Type B pancreatic cell (in vitro differentiated cells): ENCODE measurements around the gene DCHS1. TPM values are rescaled to one million over a fixed set of nuclear protein-coding genes. Genes with fewer than 3 reads are reported as not detected.

Source experiments
- DNase-seq: peaks from one replicate; pipeline ENCODE4 v3.0.0; 2021; ENCODE audit warnings: mixed read lengths; ENCODE audit not compliant: unreplicated experiment; ENCODE audit errors: extremely low spot score
- H3K27ac Mint-ChIP-seq: 2 replicates; pipeline ENCODE4 v1.8.0; 2021; ENCODE audit warnings: mild to moderate bottlenecking, mixed read lengths
- H3K27me3 Mint-ChIP-seq: 2 replicates; pipeline ENCODE4 v1.8.0; 2021; ENCODE audit warnings: mixed read lengths
- H3K36me3 Mint-ChIP-seq: 2 replicates; pipeline ENCODE4 v1.8.0; 2021; ENCODE audit warnings: mixed read lengths
- H3K4me1 Mint-ChIP-seq: one replicate; pipeline ENCODE4 v1.8.0; 2021; ENCODE audit warnings: mixed read lengths; ENCODE audit not compliant: unreplicated experiment
- H3K4me3 Mint-ChIP-seq: 2 replicates; pipeline ENCODE4 v1.8.0; 2021; ENCODE audit warnings: mild to moderate bottlenecking, mixed read lengths
- H3K9me3 Mint-ChIP-seq: 2 replicates; pipeline ENCODE4 v1.8.0; 2021; ENCODE audit warnings: mixed read lengths
- CTCF ChIP-seq: fragments of 200-600 bp; sonication (generic); conservative IDR thresholded peaks from 2 replicates; pipeline ENCODE4 v1.5.0; 2021; ENCODE audit warnings: antibody characterized with exemption, mild to moderate bottlenecking
- total RNA-seq: library from RNA; stranded (reverse); gene quantifications from 2 replicates; pipeline ENCODE4 v1.2.1, GENCODE V29; 2021; ENCODE audit warnings: low replicate concordance

DCHS1 gene
- total RNA-seq, 1 donor from 2014 or later: 54.9 TPM

GRCh38 chr11:6682936-6683861, 27.6 kb upstream of the DCHS1 start, which contains the start of gene MRPL17:
MRPL17 (minus strand) TSS chr11:6683340; CDS start chr11:6683296, 44 bp downstream.
- peaks cover 15% of the 10 kb centered on the region for H3K36me3 Mint-ChIP-seq
- no peaks in the 10 kb centered on the region for H3K9me3 Mint-ChIP-seq
- peaks cover 4% of the 10 kb centered on the region for H3K27me3 Mint-ChIP-seq
- H3K27ac Mint-ChIP-seq: peak within 1 kb of the TSS; percentile 87
- peak within 1 kb of the TSS; percentile 99 for H3K4me3 Mint-ChIP-seq
- DNase-seq: peak; percentile 99
- TF ChIP-seq CTCF: peak; percentile 95
- H3K4me1 Mint-ChIP-seq: peaks cover 11% of the 10 kb centered on the region

- Mint-ChIP-seq H3K4me1 (peaks cover 11% of the 10 kb centered on the region), H3K4me3 (peak overlapping the region; percentile 99), H3K36me3 (peaks cover 15% of the 10 kb centered on the region), H3K27me3 (peaks cover 3% of the 10 kb centered on the region), H3K9me3 (no peaks in the 10 kb centered on the region), H3K27ac (peak overlapping the region; percentile 87)
- TF ChIP-seq CTCF: no peak
- DNase-seq: no peak
Measured at GRCh38 chr11:6682591-6682935, 27.0 kb upstream of the DCHS1 start.

- H3K9me3 Mint-ChIP-seq: no peaks in the 10 kb centered on the region
- DNase-seq: no peak
- peaks cover 15% of the 10 kb centered on the region for H3K36me3 Mint-ChIP-seq
- no peaks in the 10 kb centered on the region for H3K27me3 Mint-ChIP-seq
- peak overlapping the region; percentile 87 for H3K27ac Mint-ChIP-seq
- H3K4me1 Mint-ChIP-seq: peaks cover 11% of the 10 kb centered on the region
- no peak for TF ChIP-seq CTCF
- peak overlapping the region; percentile 99 for H3K4me3 Mint-ChIP-seq
Measured at GRCh38 chr11:6681949-6682348, 26.3 kb upstream of the DCHS1 start.

GRCh38 chr11:6681505-6681904, 25.9 kb upstream of the DCHS1 start:
- H3K27ac Mint-ChIP-seq: no peak overlapping the region
- H3K4me3 Mint-ChIP-seq: peak overlapping the region; percentile 86
- no peaks in the 10 kb centered on the region for H3K27me3 Mint-ChIP-seq
- peaks cover 11% of the 10 kb centered on the region for H3K4me1 Mint-ChIP-seq
- DNase-seq: no peak
- H3K36me3 Mint-ChIP-seq: peaks cover 15% of the 10 kb centered on the region
- TF ChIP-seq CTCF: peak; percentile 36
- H3K9me3 Mint-ChIP-seq: no peaks in the 10 kb centered on the region

GRCh38 chr11:6677018-6677417, 21.4 kb upstream of the DCHS1 start:
- H3K27ac Mint-ChIP-seq: no peak overlapping the region
- no peak for DNase-seq
- no peaks in the 10 kb centered on the region for H3K9me3 Mint-ChIP-seq
- H3K4me1 Mint-ChIP-seq: peaks cover 11% of the 10 kb centered on the region
- peaks cover 3% of the 10 kb centered on the region for H3K27me3 Mint-ChIP-seq
- no peak for TF ChIP-seq CTCF
- H3K4me3 Mint-ChIP-seq: no peak overlapping the region
- peaks cover 15% of the 10 kb centered on the region for H3K36me3 Mint-ChIP-seq
